Epidermal melanocyte (primary cell): ENCODE results near the gene ANKRD24.
"Not testable (repeated sequence)": the region's sequence is repeated elsewhere in the genome, so short reads cannot be mapped to it uniquely, and the experiment has no call there.

Experiments used
- DNase-seq: peaks from one replicate; pipeline ENCODE4 v3.0.0; 2011; ENCODE audit warnings: low spot score; ENCODE audit not compliant: insufficient read length

Gene ANKRD24

DNA sequence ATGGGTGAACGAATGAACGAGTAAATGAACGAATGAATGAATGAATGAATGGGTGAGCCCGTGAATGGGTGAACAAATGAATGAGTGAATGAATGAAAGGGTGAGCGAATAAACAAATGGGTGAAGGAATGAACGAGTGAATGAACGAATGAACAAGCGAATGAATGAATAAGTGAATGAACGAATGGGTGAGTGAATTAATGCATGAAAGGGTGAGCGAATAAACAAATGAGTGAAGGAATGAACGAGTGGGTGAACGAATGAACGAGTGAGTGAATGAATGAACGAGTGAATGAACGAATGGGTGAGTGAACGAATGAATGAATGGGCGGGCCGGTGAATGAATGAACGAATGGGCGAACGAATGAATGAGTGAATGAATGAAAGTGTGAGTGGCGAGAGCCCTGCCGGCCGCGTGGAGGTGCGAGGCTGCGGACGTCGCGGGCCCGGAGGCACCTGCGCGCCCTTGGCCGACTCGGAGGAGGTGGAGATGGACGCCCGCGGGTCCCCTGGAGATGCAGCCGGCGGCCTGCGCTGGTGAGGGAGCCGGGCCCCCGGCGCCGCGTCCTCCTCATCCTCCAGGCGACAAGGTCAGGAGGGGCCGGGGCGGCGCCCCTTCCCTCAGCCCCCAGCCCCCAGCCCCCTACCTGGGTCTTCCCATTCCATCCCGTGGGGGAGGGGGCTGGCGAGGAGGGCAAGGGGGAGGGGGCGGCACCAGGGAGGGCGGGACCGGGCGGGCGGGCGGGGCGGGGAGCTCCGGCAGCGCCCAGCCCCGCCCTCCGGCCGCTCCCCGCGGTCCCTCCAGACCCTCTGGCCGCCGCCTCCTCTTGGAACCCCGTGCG lies 15.4 kb downstream of the ANKRD24 start:
- DNase-seq = no peak

DNA sequence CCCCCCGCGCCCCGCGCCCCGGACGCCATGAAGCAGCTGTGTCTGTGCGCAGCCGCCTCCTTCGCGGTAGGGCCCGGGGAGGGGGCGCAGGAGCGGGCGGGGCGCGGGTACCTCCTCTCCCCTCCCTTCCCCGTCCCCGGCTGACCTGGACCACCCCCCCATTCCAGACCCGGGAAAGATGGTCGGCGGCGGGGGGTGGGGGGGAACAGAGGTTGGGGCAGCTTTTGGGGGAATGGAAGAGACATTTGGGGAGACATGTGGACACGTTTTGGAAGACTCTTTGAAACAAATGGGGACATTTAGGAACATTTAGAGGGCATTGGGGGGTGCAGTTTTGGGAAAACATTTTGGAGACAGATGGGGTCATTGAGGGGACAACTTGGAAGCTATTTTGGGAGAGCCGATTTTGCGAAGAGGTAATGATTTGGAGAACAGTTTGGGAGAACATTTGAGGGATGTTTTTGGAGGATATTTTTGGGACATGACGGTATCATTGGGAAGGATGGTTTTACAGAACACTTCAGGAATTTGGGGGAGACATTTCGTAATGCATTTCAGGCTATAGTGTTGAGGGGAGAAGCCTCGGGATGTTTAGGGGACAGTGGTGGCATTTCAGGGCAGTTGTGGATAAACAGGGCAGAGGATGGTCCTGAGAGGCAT lies 16.1 kb downstream of the ANKRD24 start:
- DNase-seq = no peak

DNA sequence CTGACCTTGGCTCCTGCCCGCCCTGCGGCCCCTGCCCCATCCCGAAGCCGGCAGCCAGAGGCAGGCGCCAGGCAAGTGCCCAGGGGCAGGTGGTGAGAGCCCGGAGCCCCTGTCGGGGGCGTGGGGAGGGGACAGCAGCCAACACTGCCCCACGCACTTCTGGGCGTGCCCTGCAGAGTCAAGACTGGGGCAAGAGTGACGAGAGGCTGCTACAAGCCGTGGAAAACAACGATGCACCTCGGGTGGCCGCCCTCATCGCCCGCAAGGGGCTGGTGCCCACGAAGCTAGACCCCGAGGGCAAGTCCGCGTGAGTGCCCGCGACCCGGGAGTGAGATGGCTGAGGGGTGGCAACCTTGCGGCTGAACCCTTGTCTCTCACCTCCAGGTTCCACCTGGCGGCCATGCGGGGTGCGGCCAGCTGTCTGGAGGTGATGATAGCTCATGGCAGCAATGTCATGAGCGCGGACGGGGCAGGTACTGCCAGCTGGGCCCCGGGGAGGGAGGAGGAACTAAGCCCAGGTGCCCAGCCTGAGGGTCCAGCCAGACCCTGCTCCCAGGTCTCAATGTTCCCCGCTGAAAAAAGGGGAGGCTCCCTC lies 17.3 kb downstream of the ANKRD24 start:
- DNase-seq = no peak

DNA sequence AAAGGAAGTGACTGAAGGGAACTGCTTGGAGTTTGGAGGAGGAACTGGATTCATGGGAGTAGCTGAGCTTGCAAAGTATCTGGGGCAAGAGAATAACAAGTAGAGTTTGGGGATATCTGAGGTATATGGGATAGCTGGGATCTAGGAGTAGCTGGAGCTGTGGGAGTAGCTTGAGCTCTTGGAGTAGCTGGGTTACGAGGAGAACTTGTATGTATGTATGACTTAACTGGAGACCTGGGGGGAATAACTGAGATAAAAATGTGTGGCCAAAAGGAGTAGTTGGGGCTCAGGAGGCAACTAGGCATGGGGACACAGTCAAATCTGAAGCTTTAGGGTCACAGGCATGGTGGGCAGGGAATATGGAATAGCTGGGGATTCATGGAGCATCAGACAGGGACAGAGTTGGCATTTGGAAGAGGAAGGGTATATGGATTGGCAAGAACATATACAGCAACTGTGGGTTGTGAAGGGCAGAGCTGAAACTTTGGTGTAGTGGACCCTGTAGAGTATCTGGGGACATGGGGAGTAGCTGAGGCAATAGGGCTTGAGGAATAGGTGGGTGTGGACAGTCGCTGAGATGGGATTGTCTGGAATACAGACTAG lies 18.6 kb downstream of the ANKRD24 start:
- no peak for DNase-seq

DNA sequence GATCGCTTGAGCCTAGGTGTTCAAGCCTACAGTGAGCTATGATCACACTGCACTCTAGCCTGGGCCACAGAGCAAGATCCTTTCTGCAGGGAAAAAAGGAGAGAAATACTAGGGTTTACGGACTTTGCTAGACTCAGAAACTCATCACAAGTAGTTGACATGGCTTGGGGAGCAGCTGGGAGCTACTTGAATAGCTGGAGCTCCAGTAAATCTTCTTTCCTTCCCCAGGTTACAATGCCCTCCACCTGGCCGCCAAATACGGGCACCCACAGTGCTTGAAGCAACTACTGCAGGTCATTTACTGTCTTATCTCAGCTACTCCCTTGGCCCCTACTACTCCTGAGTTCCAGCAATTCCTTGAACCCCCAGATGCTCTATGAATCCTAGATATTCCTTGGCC lies 19.3 kb downstream of the ANKRD24 start:
- no peak for DNase-seq

DNA sequence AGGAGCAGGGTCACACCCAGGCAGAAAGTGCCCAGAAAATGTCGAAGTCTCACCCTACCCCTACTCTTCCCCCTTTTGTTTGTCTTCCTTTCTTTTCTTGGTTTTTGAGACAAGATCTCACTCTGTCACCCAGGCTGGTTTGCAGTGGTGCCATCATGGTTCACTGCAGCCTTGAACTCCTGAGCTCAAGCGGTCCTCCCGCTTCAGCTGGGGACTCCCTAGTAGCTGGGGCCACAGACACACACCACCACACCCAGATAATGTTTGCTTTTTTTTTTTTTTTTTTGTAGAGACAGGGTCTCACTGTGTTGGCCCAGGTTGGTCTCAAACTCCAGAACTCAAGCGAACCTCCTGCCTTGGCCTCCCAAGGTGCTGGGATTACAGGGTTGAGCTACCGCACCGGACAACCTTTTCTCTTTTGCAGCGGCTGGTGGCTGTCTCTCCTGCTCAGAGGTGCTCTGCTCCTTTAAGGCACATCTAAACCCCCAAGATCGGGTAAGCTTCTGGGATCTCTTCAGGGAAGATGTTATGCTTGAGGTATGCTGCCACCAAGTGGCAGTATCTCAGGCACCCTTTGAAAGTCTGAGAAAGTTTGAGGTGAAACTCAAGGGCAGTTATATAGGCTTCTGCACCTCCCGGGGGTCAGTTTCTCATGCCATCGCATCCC lies 24.5 kb downstream of the ANKRD24 start:
- no peak for DNase-seq

DNA sequence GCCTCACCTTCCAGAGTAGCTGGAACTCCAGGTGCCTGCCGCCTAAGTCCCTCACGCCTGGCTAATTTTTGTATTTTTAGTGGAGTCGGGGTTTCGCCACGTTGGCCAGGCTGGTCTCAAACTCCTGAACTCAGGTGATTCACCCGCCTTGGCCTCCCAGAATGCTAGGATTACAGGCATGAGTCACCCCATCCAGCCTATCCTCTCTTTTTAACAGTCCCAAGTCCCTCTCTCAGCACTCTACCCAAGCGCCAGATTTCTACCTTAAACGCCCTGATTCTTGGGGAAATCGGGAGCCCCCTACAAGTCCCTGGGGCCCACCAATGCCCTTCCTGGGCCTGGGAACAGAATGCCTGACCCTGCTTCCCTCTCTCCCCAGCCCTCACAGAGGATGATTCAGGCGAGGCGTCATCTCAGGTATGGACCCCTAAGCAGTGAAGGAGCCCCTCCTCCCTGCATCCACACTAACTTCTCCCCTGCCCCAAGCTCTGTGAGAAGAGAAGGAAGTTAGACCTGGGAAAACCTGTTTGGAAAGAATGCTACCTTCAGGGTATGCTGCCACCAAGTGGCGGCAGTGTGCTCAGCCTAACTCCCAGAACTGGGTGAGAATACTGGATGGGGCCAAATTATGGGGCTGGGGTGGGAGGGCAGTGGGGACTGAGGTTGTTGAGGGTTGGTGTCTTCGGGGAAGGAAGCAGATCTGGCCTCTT lies 26.1 kb downstream of the ANKRD24 start:
- no peak for DNase-seq

DNA sequence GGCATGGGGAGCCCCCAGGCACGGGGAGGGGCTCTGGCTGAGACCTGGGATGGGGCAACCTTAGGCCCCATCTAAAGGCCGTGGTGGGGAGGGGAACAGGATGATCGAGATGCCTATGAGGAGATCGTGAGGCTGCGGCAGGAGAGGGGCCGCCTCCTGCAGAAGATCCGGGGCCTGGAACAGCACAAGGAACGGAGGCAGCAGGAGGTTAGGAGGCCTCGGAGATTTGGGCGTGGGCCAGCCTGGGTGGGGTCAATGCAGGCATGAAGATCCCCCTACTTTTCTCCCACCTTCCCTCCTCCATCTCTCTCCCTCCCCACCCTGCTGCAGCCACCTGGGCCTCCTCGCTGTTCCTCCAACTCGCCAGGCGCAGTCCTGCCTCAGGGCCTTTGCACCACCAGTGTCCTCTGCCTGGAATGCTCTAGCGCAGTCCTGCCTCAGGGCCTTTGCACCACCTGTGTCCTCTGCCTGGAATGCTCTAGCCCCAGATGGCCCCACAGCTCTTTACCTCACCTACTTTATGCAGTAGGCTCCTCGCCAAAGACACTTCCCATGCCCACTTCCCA lies 27.8 kb downstream of the ANKRD24 start:
- no peak for DNase-seq

DNA sequence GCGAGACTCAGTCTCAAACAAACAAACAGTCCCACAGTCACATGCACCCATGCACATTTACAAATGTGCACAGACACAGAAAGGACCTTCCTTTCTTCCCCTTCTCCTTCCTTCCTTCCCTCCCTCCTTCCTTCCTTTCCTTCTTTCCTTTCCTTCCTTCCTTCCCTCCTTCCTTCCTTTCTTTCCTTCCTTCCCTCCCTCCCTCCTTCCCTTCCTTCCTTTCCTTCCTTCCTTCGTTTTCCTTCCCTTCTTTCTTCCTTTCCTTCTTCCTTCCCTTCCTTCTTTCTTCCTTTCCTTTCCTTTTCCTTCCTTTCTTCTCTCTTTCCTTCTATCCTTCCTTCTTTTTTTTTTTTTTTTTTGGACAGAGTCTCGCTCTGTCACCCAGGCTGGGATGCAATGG lies 30.6 kb downstream of the ANKRD24 start:
- no peak for DNase-seq

DNA sequence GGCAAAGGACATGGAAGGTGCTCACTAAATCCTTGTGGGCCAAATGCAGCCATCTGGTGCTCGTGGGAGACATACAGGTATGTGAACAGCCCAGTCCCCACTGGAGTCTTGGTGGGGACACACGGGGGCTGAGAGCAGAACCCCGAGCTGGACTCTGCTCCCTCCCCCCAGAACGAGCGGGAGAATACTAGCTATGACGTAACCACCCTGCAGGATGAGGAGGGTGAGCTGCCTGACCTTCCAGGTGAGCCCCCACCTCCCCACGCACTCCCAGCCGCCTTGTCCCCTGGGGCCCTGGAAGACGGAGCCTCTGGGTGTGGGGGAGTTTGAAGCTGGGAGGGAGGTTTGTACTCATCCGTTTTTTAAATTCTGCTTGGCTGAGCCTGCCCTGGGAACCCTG lies 33.3 kb downstream of the ANKRD24 start:
- no peak for DNase-seq

DNA sequence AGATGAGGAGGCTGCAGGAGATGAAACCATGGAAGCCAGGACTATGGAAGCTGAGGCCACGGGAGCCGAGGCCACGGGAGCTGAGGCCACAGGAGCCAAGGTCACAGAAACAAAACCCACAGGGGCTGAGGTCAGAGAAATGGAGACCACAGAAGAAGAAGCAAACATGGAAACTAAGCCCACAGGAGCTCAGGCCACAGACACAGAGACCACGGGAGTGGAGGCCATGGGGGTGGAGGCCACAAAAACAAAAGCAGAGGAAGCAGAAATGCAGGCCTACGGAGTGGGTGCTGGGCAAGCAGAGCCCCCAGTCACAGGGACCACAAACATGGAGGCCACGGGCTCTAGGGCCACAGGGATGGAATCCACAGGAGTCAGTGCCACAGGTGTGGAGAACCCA lies 34.4 kb downstream of the ANKRD24 start:
- DNase-seq = no peak

DNA sequence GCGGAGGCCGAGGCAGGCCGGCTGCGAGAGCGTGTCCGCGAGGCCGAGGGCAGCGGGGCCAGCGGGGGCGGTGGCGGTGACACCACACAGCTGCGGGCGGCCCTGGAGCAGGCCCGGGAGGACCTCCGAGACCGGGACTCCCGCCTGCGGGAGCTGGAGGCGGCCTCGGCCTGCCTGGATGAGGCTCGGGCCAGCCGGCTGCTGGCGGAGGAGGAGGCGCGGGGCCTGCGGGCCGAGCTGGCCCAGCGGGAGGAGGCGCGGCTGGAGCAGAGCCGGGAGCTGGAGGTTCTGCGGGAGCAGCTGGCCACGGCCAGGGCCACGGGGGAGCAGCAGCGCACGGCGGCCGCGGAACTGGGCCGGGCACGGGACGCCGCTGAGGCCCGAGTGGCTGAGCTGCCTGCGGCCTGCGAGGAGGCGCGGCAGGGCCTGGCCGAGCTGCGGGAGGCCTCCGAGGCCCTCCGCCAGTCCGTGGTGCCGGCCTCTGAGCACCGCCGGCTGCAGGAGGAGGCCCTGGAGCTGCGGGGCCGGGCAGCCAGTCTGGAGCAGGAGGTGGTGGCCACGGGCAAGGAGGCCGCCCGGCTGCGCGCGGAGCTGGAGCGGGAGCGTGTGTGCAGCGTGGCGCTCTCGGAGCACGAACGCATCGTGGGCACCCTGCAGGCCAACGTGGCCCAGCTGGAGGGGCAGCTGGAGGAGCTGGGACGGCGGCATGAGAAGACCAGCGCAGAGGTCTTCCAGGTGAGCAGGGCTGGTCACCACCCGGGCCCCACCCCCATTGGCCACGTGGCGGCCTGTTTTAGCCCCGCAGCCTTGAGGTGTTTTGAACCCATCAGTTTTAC lies 35.2 kb downstream of the ANKRD24 start:
- no peak for DNase-seq

DNA sequence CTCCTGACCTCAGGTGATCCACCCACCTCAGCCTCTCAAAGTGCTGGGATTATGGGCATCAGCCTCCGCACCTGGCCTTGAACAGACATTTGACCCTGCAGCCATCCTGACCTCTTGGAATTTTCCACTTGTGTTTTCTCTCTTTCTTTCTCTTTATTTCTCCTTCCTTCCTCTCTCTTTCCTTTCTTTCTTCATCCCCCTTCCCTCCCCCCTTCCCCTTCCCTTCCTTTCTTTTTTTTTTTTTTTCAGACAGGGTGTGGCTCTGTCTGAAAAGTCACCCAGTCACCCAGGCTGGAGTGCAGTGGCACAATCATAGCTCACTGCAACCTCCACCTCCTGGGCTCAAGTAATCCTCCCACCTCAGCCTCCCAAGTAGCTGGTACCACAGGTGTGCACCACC lies 36.0 kb downstream of the ANKRD24 start:
- not testable (repeated sequence) for DNase-seq

DNA sequence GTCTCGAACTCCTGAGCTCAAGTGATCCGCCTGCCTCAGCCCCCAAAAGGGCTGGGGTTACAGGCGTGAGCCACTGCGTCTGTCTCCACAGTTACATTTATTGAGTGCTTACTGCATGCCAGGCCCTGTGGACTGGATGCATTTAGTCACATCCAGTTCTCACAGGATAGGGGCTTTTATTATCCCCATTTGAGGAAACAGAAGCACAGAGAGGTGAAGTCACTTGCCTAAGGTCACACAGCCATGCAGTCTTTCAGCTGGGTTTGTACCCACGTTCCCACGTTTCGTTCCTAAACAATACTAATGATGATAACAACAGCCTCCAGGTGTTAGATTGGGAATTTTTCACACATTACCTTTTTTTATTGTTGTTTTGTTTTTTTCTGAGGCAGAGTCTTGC lies 37.7 kb downstream of the ANKRD24 start:
- no peak for DNase-seq

DNA sequence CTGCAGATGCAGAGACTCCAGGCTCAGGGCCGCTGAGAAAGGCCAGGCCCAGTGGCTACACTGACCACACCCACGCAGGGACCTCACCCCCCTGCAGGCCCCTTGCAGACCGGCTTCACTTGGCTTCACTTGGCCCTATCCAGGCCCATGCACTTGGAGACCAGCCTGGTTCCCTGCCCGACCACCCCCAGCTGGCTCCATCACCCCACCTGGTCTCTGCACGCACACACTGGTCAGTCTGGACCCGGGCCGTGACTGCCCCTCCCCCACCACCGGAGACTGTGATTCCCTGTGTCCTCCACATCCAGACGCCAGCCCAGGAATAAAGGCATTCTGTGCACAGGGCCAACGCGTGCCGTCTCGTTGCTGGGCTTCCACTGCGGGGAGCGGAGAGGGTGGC lies 42.0 kb downstream of the ANKRD24 start:
- DNase-seq = no peak

DNA sequence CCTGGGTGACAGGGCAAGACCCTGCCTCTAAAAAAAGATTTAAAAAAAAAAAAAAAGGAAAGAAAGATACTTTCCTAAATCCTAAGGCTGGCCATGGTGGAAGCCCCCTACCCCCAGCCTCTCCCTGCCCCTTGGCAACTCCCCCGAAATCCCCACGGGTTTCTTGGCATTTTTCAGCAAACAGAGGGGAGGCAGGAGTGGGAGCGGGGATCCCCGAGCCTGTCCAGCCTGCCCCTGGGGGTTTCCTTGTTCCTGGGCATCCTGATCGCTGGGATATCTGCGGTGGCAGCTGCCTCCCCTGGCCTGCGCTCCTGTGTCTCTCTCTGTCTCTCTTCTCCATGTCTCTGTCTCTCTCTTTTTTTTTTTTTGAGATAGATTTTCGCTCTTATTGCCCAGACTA lies 43.4 kb downstream of the ANKRD24 start:
- DNase-seq = no peak

DNA sequence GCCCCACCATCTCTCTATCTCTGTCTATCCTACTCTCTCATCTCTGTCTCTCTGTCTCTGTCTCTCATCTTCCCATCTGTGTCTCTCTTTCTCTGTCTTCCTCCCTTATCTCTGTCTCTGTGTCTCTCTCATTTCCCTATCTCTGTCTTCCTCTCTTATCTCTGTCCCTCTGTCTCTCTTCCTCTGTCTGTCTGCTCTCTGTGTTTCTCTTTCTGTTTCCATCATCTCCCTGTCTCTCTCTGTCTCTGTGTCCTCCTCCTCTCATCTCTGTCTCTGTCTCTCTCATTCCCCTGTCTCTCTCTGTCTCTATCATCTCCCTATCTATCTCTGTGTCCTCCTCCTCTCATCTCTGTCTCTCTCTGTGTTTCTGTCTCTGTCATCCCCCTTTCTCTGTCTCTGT lies 45.3 kb downstream of the ANKRD24 start:
- no peak for DNase-seq

DNA sequence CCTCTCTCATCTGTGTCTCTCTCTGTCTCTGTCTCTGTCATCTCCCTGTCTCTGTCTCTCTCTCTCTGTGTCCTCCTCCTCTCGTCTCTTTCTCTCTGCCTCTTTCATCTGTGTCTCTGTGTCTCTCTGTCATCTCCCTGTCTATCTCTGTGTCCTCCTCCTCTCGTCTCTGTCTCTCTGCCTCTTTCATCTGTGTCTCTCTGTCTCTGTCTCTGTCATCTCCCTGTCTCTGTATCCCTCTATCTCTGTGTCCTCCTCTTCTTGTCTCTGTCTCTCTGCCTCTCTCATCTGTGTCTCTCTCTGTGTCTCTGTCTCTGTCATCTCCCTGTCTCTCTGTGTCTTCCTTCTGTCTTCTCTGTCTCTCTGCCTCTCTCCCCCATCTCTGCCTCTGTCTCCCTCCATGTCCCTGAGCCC lies 46.3 kb downstream of the ANKRD24 start:
- no peak for DNase-seq

DNA sequence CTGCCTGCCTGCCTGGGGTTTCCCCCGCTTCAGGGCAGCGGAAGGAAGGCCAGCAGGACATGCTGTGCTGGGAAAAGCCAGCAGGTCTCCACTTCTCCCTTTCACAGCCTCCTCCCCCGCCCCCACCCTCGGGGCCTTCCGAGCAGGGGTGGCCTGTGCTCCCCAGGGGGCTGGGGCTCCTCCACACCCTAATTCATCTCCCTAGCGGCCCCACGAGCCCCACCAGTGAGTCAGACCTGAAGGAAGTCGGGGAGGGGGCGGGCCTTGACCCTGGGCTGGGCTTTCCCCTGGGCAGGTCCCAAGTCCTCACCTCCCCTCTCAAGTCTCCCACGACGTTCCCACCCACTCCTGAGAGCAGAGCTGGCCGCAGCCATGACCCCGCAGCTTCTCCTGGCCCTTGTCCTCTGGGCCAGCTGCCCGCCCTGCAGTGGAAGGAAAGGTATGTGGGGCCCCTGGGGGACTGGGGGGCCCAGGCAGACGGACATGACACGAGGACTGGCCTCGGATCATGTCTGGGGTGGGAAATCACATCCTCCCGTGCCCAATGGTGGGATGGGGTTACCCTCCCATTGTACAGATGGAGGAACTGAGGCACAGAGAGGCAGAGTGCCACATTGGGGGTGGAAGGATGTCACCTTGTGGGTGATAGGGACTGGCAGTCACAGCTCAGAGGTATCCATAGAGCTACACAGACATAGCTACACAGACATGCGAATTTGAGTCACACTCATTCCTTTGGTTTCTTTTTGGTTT lies 46.9 kb downstream of the ANKRD24 start, which contains the start of gene EBI3:
Gene EBI3 (plus strand): TSS at position 345 of the 753 bp plus-strand sequence. CDS start 28 bp downstream, at position 373.
- DNase-seq = no peak
